Adrenal gland (tissue), 12 donors: ENCODE results near the gene PFKFB1. TPM values are rescaled to one million over a fixed set of nuclear protein-coding genes. Genes with fewer than 3 reads are reported as not detected.
"Not testable (repeated sequence)": the region's sequence is repeated elsewhere in the genome, so short reads cannot be mapped to it uniquely, and the experiment has no call there.

ENCODE experiments used
- DNase-seq, 7 donors: peaks; one replicate each; pipeline ENCODE4 v3.0.0-alpha.2; 2019 to 2020
- H3K27ac ChIP-seq, 5 donors: fragments of 200-600 bp; sonication (generic) in 4 of 5; 1 replicate in 3 of 5; 2 replicates in 2 of 5; pipeline versions ENCODE4 v1.5.1 to v1.8.0; 2016 to 2020; ENCODE audit warnings: mild to moderate bottlenecking in 1 of 5
- H3K27me3 ChIP-seq: fragments of 200-600 bp; 2 replicates; pipeline ENCODE4 v1.8.0; 2021
- H3K36me3 ChIP-seq, 2 donors: fragments of 200-600 bp; replicated peaks in 1 of 2; 1 replicate in 1 of 2; 2 replicates in 1 of 2; pipeline versions ENCODE4 v1.5.1 to v1.8.0; 2018 to 2022
- H3K4me1 ChIP-seq, 2 donors: fragments of 200-600 bp; replicated peaks in 1 of 2; 1 replicate in 1 of 2; 2 replicates in 1 of 2; pipeline versions ENCODE4 v1.5.1 to v1.8.0; 2018 to 2021
- H3K4me3 ChIP-seq, 4 donors: fragments of 200-600 bp; sonication (generic) in 3 of 4; one replicate each; pipeline ENCODE4 v1.5.1; 2016 to 2018
- H3K9me3 ChIP-seq, 3 donors: fragments of 200-600 bp; sonication (generic) in 1 of 3; replicated peaks in 1 of 3; 1 replicate in 2 of 3; 2 replicates in 1 of 3; pipeline versions ENCODE4 v1.5.1 to v1.8.0; 2016 to 2021
- POLR2A ChIP-seq, 2 donors: fragments of 450-650 bp; IDR thresholded peaks; one replicate each; pipeline ENCODE4 v1.6.1; 2017; ENCODE audit warnings: antibody characterized with exemption in 2 of 2, mild to moderate bottlenecking in 2 of 2, moderate library complexity in 1 of 2
- WGBS, 4 donors: extraction: QIAGEN DNeasy Blood & Tissue Kit in 2 of 4; methylation state at CpG; one replicate each; pipeline versions ENCODE4 v1.1.5 to v1.1.7; 2013 to 2017; 5-methylcytosine and 5-hydroxymethylcytosine counted together
- intact Hi-C, 2 donors: fragments of 100-400 bp; cut with DNase I; formaldehyde crosslinking; loops; one replicate each; pipeline versions ENCODE4 v1.14.1 to v1.15.0; 2022 to 2023
- polyA plus RNA-seq, 3 donors: library from polyadenylated mRNA; stranded (reverse); fragments of 200-250 nt in 2 of 3; fragments of 350-450 nt in 1 of 3; fragmentation: Illumina TruSeq in 1 of 3; extraction: RNeasy Lipid Tissue Mini Kit (QIAGEN cat#74804) in 1 of 3; gene quantifications; one replicate each; pipeline ENCODE4 v1.2.3, GENCODE V29; 2013 to 2014
- total RNA-seq, 9 donors: library from RNA; depleted of rRNA in 4 of 9; stranded (reverse); fragments of >200 nt in 4 of 9; fragments of 120-200 nt in 1 of 9; fragmentation: NEBNext Ultra II Directional in 1 of 9; extraction: Animal tissue kit (Norgen Biotek cat#: 25700) in 1 of 9; gene quantifications; one replicate each; pipeline versions ENCODE4 v1.1.0 to v1.2.4, GENCODE V29; 2013 to 2023
- TF ChIP-seq, protein P1 (sequence below), 6 experiments: fragments of 450-650 bp in 4 of 6; fragments of 200-600 bp in 2 of 6; sonication (generic) in 1 of 6; IDR thresholded peaks; 1 replicate in 5 of 6; 2 replicates in 1 of 6; pipeline versions ENCODE4 v1.5.1 to v1.8.0; 2016 to 2021; ENCODE audit warnings: antibody characterized with exemption in 6 of 6, mild to moderate bottlenecking in 2 of 6, moderate library complexity in 1 of 6
- donor health status: healthy with polysubstance abuse.
- donor health status: Bipolar disorder and iron deficiency.
- donor health status: DM: yes; HTN: yes; CAD: no.
- donor health status: DM: no; HTN: no; CAD: no.
- donor health status: DM: no; HTN: no; CAD: no.
- donor health status: DM: yes; HTN: yes; CAD: no.

Gene PFKFB1
- total and polyA plus RNA-seq, 12 donors, result 0.25 to 4.1 (median 0.41) TPM; not detected in 3

DNA sequence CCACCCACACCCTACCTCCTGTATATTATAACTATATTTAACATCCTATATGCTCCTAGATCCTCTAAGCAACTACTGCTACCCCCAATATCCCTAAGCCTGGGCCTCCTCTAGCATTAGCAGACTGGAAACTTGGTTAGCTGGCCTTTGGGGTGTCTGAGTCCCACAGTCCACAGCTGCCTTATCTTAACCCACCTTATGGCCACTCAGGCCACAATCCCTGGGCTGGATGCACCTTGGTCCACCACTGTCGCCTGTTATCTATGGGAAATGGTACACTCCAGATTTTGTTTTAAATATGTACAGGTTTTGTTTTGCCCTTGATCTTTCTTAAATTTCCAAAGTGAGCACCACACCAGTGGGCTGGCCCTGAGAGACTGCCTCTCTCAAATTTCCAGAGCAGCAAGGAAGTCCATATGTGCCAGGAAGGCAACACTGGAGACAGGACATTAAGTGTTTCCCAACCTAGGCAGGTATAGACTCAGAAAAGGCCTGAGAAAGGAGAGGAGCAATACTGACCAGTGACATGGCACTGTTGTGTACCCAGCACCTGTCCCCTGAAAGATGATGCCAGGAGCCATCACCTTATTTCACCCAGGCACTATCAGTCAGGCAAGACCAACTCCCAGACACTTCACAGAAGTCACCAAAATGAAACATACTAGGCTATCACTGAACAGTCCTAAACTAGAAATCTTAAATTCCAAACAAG, 921 bp downstream of the PFKFB1 start:
- intact Hi-C loops, result no loop called here
- H3K4me3 ChIP-seq, result no peak overlapping the region
- no peak overlapping the region for H3K27ac ChIP-seq
- WGBS, 4 donors, result 82 to 100% (median 94%) methylated on average over 1 of the region's 1 CpG
- no peak for DNase-seq
- TF ChIP-seq, protein P1, sequence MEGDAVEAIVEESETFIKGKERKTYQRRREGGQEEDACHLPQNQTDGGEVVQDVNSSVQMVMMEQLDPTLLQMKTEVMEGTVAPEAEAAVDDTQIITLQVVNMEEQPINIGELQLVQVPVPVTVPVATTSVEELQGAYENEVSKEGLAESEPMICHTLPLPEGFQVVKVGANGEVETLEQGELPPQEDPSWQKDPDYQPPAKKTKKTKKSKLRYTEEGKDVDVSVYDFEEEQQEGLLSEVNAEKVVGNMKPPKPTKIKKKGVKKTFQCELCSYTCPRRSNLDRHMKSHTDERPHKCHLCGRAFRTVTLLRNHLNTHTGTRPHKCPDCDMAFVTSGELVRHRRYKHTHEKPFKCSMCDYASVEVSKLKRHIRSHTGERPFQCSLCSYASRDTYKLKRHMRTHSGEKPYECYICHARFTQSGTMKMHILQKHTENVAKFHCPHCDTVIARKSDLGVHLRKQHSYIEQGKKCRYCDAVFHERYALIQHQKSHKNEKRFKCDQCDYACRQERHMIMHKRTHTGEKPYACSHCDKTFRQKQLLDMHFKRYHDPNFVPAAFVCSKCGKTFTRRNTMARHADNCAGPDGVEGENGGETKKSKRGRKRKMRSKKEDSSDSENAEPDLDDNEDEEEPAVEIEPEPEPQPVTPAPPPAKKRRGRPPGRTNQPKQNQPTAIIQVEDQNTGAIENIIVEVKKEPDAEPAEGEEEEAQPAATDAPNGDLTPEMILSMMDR (IDR thresholded peaks at IDR 0.05), result no peak
- TF ChIP-seq POLR2A (IDR thresholded peaks at IDR 0.05), result no peak
- no peaks in the 10 kb centered on the region for H3K4me1 ChIP-seq
- peaks cover 11% of the 10 kb centered on the region for H3K27me3 ChIP-seq
- H3K36me3 ChIP-seq, result no peaks in the 10 kb centered on the region
- H3K9me3 ChIP-seq, result no peaks in the 10 kb centered on the region

DNA sequence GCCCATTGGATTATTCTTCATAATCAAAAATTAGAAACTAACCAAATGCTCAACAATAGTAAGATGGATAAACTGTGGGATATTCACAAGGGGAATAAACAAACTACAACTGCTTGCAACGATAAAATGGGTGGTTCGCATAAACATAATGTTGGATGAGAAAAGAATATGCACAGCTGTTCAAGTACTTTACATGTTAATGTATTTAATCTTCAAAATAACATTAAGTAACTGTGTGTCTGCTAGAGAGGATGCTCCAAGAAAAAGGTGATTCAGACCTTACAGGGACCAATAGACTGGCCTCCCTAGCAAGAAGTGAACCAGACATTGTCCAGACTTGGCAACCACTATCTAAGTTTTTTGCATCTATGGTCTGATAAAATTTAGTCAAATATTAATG, 2.3 kb downstream of the PFKFB1 start:
- WGBS, 4 donors, result 77 to 100% (median 87%) methylated on average over 2 of the region's 2 CpGs
- no peak for DNase-seq
- Histone ChIP-seq H3K4me1 (no peaks in the 10 kb centered on the region), H3K27ac (no peak overlapping the region), H3K27me3 (peaks cover 11% of the 10 kb centered on the region), H3K36me3 (no peaks in the 10 kb centered on the region), H3K9me3 (no peaks in the 10 kb centered on the region), H3K4me3 (no peak overlapping the region)
- TF ChIP-seq, protein P1 (IDR thresholded peaks at IDR 0.05), result no peak
- no peak for TF ChIP-seq POLR2A (IDR thresholded peaks at IDR 0.05)
- intact Hi-C loops, result no loop called here

DNA sequence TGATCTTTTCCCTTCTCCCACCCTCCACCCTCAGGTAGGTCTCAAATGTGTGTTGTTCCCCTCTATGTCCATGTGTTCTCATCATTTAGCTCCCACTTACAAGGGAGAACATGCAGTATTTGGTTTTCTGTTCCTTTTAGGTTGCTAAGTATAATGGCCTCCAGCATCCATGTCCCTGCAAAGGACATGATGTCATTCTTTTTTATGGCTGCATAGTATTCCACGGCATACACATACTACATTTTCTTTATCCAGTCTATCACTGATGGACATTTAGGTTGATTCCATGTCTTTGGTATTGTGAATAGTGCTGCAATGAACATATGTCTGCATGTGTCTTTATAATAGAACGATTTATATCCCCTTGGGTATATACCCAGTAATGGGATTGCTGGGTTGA, 10.7 kb downstream of the PFKFB1 start:
- H3K4me1 ChIP-seq, H3K36me3 ChIP-seq, DNase-seq, H3K27ac ChIP-seq, H3K9me3 ChIP-seq, H3K27me3 ChIP-seq, H3K4me3 ChIP-seq, intact Hi-C loops: not testable (repeated sequence)
- WGBS, 4 donors, result 85 to 93% (median 89%) methylated on average over 2 of the region's 2 CpGs

DNA sequence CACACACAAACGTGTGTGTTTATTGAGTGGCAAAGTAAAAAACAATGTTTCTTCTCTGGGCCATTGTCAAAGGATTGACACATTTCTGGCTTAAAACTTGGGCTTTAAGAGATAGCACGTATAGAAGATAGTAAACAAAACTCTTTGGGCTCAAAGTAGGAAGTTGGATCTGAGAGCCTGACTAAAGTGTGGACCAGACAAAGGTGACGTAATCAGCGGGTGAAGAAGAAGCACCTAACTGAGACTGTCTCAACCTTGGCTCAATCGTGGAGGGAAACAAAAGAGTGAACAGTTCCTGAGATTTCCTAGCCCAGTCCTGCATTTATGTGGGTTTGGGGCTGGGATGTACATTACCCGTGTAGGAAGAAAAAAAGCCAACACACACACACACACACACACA, 13.7 kb downstream of the PFKFB1 start:
- Histone ChIP-seq H3K4me3 (no peak overlapping the region), H3K27me3 (peaks cover 2% of the 10 kb centered on the region), H3K4me1 (no peaks in the 10 kb centered on the region), H3K9me3 (no peaks in the 10 kb centered on the region), H3K36me3 (no peaks in the 10 kb centered on the region), H3K27ac (no peak overlapping the region)
- intact Hi-C loops, result no loop called here
- 62 to 84% (median 74%) methylated on average over 6 of the region's 6 CpGs for WGBS, 4 donors
- TF ChIP-seq POLR2A (IDR thresholded peaks at IDR 0.05), result no peak
- TF ChIP-seq, protein P1 (IDR thresholded peaks at IDR 0.05), result no peak
- DNase-seq, result no peak

DNA sequence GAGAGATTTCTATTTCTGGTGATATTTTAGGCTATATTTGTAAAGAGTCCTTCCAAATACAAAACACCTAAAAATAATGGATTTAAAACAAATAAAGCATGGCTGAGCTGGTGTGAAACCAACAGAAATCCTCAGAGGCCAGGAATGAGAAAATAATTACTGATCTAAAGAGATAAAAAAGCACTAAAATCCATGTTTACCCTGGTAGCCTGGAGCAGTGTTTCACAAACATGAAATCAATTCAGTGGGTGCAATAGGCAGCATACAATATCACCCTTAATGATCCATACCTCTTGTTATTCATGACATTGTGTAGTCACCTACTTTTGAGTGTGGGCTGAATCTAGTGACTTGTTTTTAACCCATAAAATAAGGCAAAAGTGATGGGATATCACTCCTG, 14.6 kb downstream of the PFKFB1 start:
- intact Hi-C loops, result no loop called here
- H3K9me3 ChIP-seq, result no peaks in the 10 kb centered on the region
- TF ChIP-seq, protein P1 (IDR thresholded peaks at IDR 0.05), result no peak
- TF ChIP-seq POLR2A (IDR thresholded peaks at IDR 0.05), result no peak
- no peak overlapping the region for H3K4me3 ChIP-seq
- H3K27ac ChIP-seq, result no peak overlapping the region
- no peaks in the 10 kb centered on the region for H3K4me1 ChIP-seq
- no peak for DNase-seq
- peaks cover 8% of the 10 kb centered on the region for H3K27me3 ChIP-seq
- no peaks in the 10 kb centered on the region for H3K36me3 ChIP-seq
